Transverse colon (tissue), 4 donors: ENCODE results near the gene GBX1. TPM values are rescaled to one million over a fixed set of nuclear protein-coding genes. Genes with fewer than 3 reads are reported as not detected.

Experiments used
- DNase-seq: peaks from one replicate; pipeline ENCODE4 v3.0.0-alpha.2; 2019
- H3K27ac ChIP-seq, 4 donors: fragments of 200-600 bp; sonication (generic); 2 replicates each; pipeline ENCODE4 v1.5.1; 2016 to 2018; ENCODE audit warnings: inconsistent platforms in 4 of 4
- H3K27me3 ChIP-seq: fragments of 200-600 bp; sonication (generic); 2 replicates; pipeline ENCODE4 v1.5.1; 2017; ENCODE audit warnings: inconsistent platforms
- H3K36me3 ChIP-seq, 4 donors: fragments of 200-600 bp; sonication (generic); 2 replicates each; pipeline ENCODE4 v1.5.1; 2017 to 2019; ENCODE audit warnings: inconsistent platforms in 4 of 4
- H3K4me1 ChIP-seq, 4 donors: fragments of 200-600 bp; sonication (generic); 2 replicates each; pipeline ENCODE4 v1.5.1; 2017 to 2020; ENCODE audit warnings: inconsistent platforms in 4 of 4
- H3K4me3 ChIP-seq, 4 donors: fragments of 200-600 bp; sonication (generic); 1 replicate in 1 of 4; 2 replicates in 3 of 4; pipeline versions ENCODE4 v1.5.1 to v1.6.1; 2017 to 2019; ENCODE audit warnings: inconsistent platforms in 4 of 4
- H3K9me3 ChIP-seq, 2 donors: fragments of 200-600 bp; sonication (generic); 2 replicates each; pipeline ENCODE4 v1.5.1; 2017 to 2019; ENCODE audit warnings: inconsistent platforms in 2 of 2
- EP300 ChIP-seq: sonication (generic); formaldehyde crosslinking; IDR thresholded peaks from one replicate; pipeline ENCODE4 v1.6.1; 2017; ENCODE audit warnings: antibody characterized with exemption, low read depth
- POLR2A ChIP-seq: fragments of 450-650 bp; IDR thresholded peaks from one replicate; pipeline ENCODE4 v1.6.1; 2016; ENCODE audit warnings: antibody characterized with exemption, mild to moderate bottlenecking, moderate library complexity
- POLR2AphosphoS5 ChIP-seq, 3 donors: sonication (generic); formaldehyde crosslinking; IDR thresholded peaks; one replicate each; pipeline ENCODE4 v1.6.1; 2016; ENCODE audit warnings: antibody characterized with exemption in 3 of 3
- WGBS, 2 donors: methylation state at CpG; one replicate each; pipeline ENCODE4 v1.1.5; 2018; ENCODE audit warnings: low coverage in 1 of 2; 5-methylcytosine and 5-hydroxymethylcytosine counted together
- in situ Hi-C, 4 donors: fragments of 200-750 bp; cut with MboI; loops; one replicate each; pipeline versions ENCODE4 v1.15.0 to v1.15.1; 2017; ENCODE audit warnings: low sequenced_read_pairs in 3 of 4, low pct_ligation_motif_present in 1 of 4, low pct_unique_long_range_greater_than_20kb in 1 of 4
- intact Hi-C: fragments of 100-400 bp; cut with DNase I; formaldehyde crosslinking; loops from one replicate; pipeline ENCODE4 v1.15.1; 2023; ENCODE audit warnings: low total_unique reads
- total RNA-seq, 4 donors: library from RNA; depleted of rRNA; stranded (reverse); fragments of >200 nt; gene quantifications; one replicate each; pipeline ENCODE4 v1.1.0, GENCODE V29; 2016
- TF ChIP-seq, protein P1 (sequence below), 5 experiments: fragments of 200-600 bp in 3 of 5; fragments of 450-650 bp in 2 of 5; sonication (generic) in 3 of 5; IDR thresholded peaks; 1 replicate in 2 of 5; 2 replicates in 3 of 5; pipeline ENCODE4 v1.5.1; 2016 to 2017; ENCODE audit warnings: antibody characterized with exemption in 5 of 5, inconsistent platforms in 3 of 5, mild to moderate bottlenecking in 2 of 5, moderate library complexity in 1 of 5

The GBX1 gene
- total RNA-seq, 4 donors from 2014 or later, result not detected

DNA sequence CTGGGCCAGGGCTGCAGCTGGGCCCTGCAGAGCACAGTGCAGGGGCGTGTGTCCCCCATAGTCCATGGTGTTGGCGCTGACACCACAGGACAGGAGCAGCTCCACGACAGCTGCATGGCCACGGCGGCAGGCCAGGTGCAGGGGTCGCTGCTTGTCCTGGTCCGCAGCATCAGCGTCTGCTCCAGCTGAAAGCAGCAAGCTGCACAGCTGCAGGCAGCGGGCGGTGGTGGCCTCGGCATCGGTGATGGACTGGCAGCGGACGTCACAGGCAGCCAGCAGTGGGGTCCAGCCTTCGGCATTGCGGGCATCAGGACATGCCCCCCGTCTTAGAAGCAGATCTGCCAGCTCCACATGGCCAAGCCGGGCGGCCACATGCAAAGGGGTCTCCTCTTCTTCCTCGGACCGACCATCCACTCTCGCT, 13.5 kb upstream of the GBX1 start:
- 87% methylated on average over 22 of the region's 22 CpGs; no CpG with 5 or more reads in 1 of the 2 donors for WGBS, 2 donors

DNA sequence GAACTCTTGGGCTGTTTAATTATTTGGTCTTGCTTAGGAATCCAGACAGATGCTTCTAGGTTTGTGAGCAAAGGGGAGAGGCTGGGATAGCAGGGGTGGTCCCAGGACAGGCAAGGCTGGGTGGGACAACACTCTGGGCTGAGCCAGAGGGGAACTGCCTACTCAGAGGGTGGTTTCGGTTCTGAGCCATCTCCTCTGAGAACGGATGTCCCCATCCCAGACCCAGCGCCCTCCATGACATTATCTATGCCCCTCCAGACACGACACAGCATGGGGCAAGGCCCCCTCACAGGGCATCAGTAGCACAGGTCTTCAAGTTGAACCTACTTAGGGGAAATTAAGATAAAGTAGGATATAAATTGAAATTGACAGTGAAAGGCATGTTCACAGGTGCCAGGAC, 12.5 kb upstream of the GBX1 start:
- intact Hi-C loops (no loop called here), in situ Hi-C loops (loop anchor here in 1 of 4 donors (10.0 kb wide), 1 partner anchor 55 kb away; no protein-coding TSS in a partner anchor)
- TF ChIP-seq EP300 (no peak), POLR2AphosphoS5 (IDR thresholded peaks at IDR 0.05) (no peak), POLR2A (no peak)
- TF ChIP-seq, protein P1, sequence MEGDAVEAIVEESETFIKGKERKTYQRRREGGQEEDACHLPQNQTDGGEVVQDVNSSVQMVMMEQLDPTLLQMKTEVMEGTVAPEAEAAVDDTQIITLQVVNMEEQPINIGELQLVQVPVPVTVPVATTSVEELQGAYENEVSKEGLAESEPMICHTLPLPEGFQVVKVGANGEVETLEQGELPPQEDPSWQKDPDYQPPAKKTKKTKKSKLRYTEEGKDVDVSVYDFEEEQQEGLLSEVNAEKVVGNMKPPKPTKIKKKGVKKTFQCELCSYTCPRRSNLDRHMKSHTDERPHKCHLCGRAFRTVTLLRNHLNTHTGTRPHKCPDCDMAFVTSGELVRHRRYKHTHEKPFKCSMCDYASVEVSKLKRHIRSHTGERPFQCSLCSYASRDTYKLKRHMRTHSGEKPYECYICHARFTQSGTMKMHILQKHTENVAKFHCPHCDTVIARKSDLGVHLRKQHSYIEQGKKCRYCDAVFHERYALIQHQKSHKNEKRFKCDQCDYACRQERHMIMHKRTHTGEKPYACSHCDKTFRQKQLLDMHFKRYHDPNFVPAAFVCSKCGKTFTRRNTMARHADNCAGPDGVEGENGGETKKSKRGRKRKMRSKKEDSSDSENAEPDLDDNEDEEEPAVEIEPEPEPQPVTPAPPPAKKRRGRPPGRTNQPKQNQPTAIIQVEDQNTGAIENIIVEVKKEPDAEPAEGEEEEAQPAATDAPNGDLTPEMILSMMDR (IDR thresholded peaks at IDR 0.05), result no peak
- Histone ChIP-seq H3K27me3 (peaks cover 20% of the 10 kb centered on the region), H3K4me3 (no peak overlapping the region), H3K4me1 (no peaks in the 10 kb centered on the region), H3K36me3 (no peaks in the 10 kb centered on the region), H3K9me3 (no peaks in the 10 kb centered on the region), H3K27ac (no peak overlapping the region)
- DNase-seq, result no peak
- 80 to 85% methylated on average over 1 to 4 of the region's 4 CpGs for WGBS, 2 donors

More for the DNA sequence above, 13.5 kb upstream of the GBX1 start:
- no peak overlapping the region for H3K27ac ChIP-seq
- intact Hi-C loops (no loop called here), in situ Hi-C loops (no loop called here)
- H3K4me1 ChIP-seq, result no peaks in the 10 kb centered on the region
- peaks cover 9% of the 10 kb centered on the region for H3K27me3 ChIP-seq
- no peak for DNase-seq
- H3K36me3 ChIP-seq, result no peaks in the 10 kb centered on the region
- H3K9me3 ChIP-seq, result no peaks in the 10 kb centered on the region
- no peak overlapping the region for H3K4me3 ChIP-seq
- TF ChIP-seq POLR2A, result no peak
- TF ChIP-seq EP300, result no peak
- TF ChIP-seq, protein P1 (IDR thresholded peaks at IDR 0.05), result no peak
- no peak for TF ChIP-seq POLR2AphosphoS5 (IDR thresholded peaks at IDR 0.05)

DNA sequence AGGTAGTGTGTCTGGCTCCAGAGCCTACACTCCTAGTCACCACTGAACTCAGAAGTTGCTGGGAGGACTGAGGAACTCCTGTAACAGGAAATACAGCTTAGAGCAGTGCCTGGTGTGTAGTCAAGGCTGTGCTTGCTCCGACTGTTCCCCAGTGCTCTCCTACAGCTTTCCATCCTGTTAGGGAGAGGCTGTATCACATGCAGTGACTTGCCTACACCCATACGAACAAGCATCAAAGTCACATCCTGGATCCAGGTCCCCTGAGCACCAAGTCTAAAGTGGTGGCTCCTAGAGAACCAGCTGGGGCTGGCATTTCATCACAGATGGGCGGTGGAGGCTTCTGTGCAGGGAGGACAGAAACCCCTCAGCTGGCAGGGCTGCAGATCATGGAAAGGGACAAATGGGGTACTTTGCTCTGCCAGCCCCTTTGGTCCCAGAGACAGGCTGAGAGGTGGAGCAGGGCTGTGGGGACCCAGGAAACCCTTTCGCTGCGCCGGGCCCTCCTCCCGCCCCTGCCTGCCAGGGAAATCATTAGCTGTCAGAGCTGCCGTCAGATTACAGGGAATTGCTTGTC, 11.9 kb upstream of the GBX1 start:
- in situ Hi-C loops, result loop anchor here in 1 of 4 donors (10.0 kb wide), 1 partner anchor 55 kb away; no protein-coding TSS in a partner anchor

DNA sequence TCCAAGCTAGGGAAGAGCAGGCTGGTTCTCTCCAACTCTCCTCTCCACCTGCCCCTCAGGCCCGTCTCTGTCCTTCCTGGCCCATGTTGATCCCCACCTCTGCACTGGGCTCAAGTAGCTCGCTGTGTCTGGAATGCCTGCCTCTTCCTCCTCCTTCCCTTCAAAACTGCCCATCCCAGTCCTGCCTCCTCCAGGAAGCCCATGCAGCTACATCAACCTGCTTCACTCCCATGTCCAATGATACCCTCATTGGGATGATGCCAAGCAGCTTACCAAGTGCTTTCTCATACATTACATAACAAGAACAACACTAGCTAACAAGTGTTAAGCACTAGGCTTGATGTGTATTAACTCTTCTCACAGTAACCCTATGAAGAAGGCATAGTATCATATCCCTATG, 11.3 kb upstream of the GBX1 start:
- H3K27me3 ChIP-seq, result peaks cover 31% of the 10 kb centered on the region
- in situ Hi-C loops (loop anchor here in 1 of 4 donors (10.0 kb wide), 1 partner anchor 54 kb away; no protein-coding TSS in a partner anchor), intact Hi-C loops (no loop called here)

More for the DNA sequence above, 11.9 kb upstream of the GBX1 start:
- 82% methylated on average over 8 of the region's 8 CpGs; no CpG with 5 or more reads in 1 of the 2 donors for WGBS, 2 donors
- H3K27me3 ChIP-seq, result peaks cover 26% of the 10 kb centered on the region
- DNase-seq, result no peak
- no peaks in the 10 kb centered on the region for H3K4me1 ChIP-seq
- H3K27ac ChIP-seq, result no peak overlapping the region
- no peak overlapping the region for H3K4me3 ChIP-seq
- H3K9me3 ChIP-seq, result no peaks in the 10 kb centered on the region
- TF ChIP-seq POLR2AphosphoS5 (IDR thresholded peaks at IDR 0.05) (no peak), POLR2A (no peak), EP300 (no peak)
- TF ChIP-seq, protein P1 (IDR thresholded peaks at IDR 0.05), result no peak
- intact Hi-C loops, result no loop called here
- H3K36me3 ChIP-seq, result no peaks in the 10 kb centered on the region

More for the DNA sequence above, 11.3 kb upstream of the GBX1 start:
- TF ChIP-seq POLR2AphosphoS5 (IDR thresholded peaks at IDR 0.05), result no peak
- TF ChIP-seq, protein P1 (IDR thresholded peaks at IDR 0.05), result no peak
- no peak for TF ChIP-seq POLR2A
- no peak for TF ChIP-seq EP300
- Histone ChIP-seq H3K9me3 (no peaks in the 10 kb centered on the region), H3K36me3 (no peaks in the 10 kb centered on the region), H3K4me1 (no peaks in the 10 kb centered on the region), H3K27ac (no peak overlapping the region), H3K4me3 (no peak overlapping the region)
- 55 to 60% methylated on average over 1 to 2 of the region's 2 CpGs for WGBS, 2 donors
- DNase-seq, result no peak
